ENCODE data around the gene POMC. TPM values are rescaled to one million over a fixed set of nuclear protein-coding genes. Genes with fewer than 3 reads are reported as not detected.

The POMC gene
- total and polyA plus RNA-seq, 2 of the 4 experiments (the other 2 are of a cell fraction) = 0.17 TPM; not detected in 1

- Histone ChIP-seq H3K56ac (ENCODE audit: extremely low read depth, insufficient read depth, low read length) (no peak overlapping the region), H2BK20ac (ENCODE audit: low read depth, low read length) (no peak overlapping the region), H2AFZ (replicated peaks; ENCODE audit: low read length, poor library complexity) (no peak overlapping the region), H3K14ac (replicated peaks; ENCODE audit: low read depth, low read length) (no peak overlapping the region), H2AK5ac (ENCODE audit: low read depth, low read length) (no peak overlapping the region), H3K4me3 (ENCODE audit: insufficient read depth, low read depth, low read length) (no peak overlapping the region), H3K18ac (ENCODE audit: low read depth, low read length) (no peak overlapping the region), H2BK120ac (ENCODE audit: low read depth, low read length) (no peak overlapping the region), H3K36me3 (ENCODE audit: control insufficient read depth, insufficient read depth, low read length) (no peaks in the 10 kb centered on the region), H3K4ac (ENCODE audit: low read depth, low read length) (no peak overlapping the region), H3K4me1 (ENCODE audit: control insufficient read depth, insufficient read depth, low read length) (peaks cover 1% of the 10 kb centered on the region; the same call in 1 of the 2 replicates), H4K20me1 (ENCODE audit: insufficient read depth, low read length) (no peaks in the 10 kb centered on the region), H3K4me2 (ENCODE audit: low read depth, low read length) (no peak overlapping the region), H2AK9ac (replicated peaks; ENCODE audit: low read depth, low read length, poor library complexity) (no peak overlapping the region), H3K27ac (ENCODE audit: insufficient read depth, low read length) (no peak overlapping the region), H2BK15ac (ENCODE audit: low read depth, low read length) (no peak overlapping the region), H3K27me3 (ENCODE audit: control insufficient read depth, insufficient read depth, low read length) (peaks cover 6% of the 10 kb centered on the region), H4K8ac (ENCODE audit: low read depth in 2 of 2, low read length in 2 of 2) (no peak overlapping the region), H3K23ac (ENCODE audit: low read depth, low read length) (no peak overlapping the region), H3K9me1 (ENCODE audit: insufficient read depth, low read length) (no peaks in the 10 kb centered on the region), H2BK5ac (ENCODE audit: low read depth, low read length, poor library complexity, severe bottlenecking) (no peak overlapping the region), H3K9ac (ENCODE audit: low read depth, low read length) (no peak overlapping the region), H3K79me1 (ENCODE audit: low read depth in 1 of 2, low read length in 2 of 2) (no peaks in the 10 kb centered on the region), H3K9me3 (ENCODE audit: control insufficient read depth, insufficient read depth, low read length) (no peaks in the 10 kb centered on the region), H4K91ac (ENCODE audit: insufficient read depth, low read depth, low read length) (no peak overlapping the region), H4K5ac (ENCODE audit: low read depth, low read length) (no peak overlapping the region)
- intact Hi-C loops (cut with micrococcal nuclease) = no loop called here
- ATAC-seq (ENCODE audit: low read depth) (no peak), DNase-seq (no peak)
- ChIA-PET CTCF (interaction anchor here (0.9 kb wide), 1 partner anchor 157 kb away, joined by 3 read pairs; no protein-coding TSS in a partner anchor), POLR2A (ENCODE audit: unreplicated experiment) (no interaction called here)
- in situ Hi-C loops (cut with MboI; ENCODE audit: low sequenced_read_pairs) = loop anchor here (5.0 to 25.0 kb wide), 3 partner anchors 150 to 720 kb away; no protein-coding TSS in a partner anchor
- no TSS peak for BruUV-seq (replicated peaks)
- TF ChIP-seq NFE2L2 (IDR thresholded peaks at IDR 0.05; ENCODE audit: low read depth, low read length) (no peak), ELK1 (IDR thresholded peaks at IDR 0.05; ENCODE audit: borderline replicate concordance, low read depth, low read length) (no peak), CTCF (conservative IDR thresholded peaks at IDR 0.05; ENCODE audit: low read depth, low read length) (no peak), CEBPB (IDR thresholded peaks at IDR 0.05; ENCODE audit: low read depth, low read length) (no peak), MAZ (IDR thresholded peaks at IDR 0.05; ENCODE audit: borderline replicate concordance, low read depth, low read length) (no peak), RCOR1 (IDR thresholded peaks at IDR 0.05; ENCODE audit: insufficient replicate concordance, low read length) (no peak), RFX5 (IDR thresholded peaks at IDR 0.05; ENCODE audit: low read depth, low read length) (no peak), POLR2A (IDR thresholded peaks at IDR 0.05; ENCODE audit: low read depth, low read length) (no peak), FOS (IDR thresholded peaks at IDR 0.05; ENCODE audit: low read depth, low read length) (no peak), RAD21 (IDR thresholded peaks at IDR 0.05; ENCODE audit: low read length) (no peak), CHD1 (IDR thresholded peaks at IDR 0.05; ENCODE audit: low read depth, low read length) (no peak), BHLHE40 (IDR thresholded peaks at IDR 0.05; ENCODE audit: low read depth, low read length) (no peak), SMC3 (IDR thresholded peaks at IDR 0.05; ENCODE audit: low read depth, low read length) (no peak), MAFK (IDR thresholded peaks at IDR 0.05; ENCODE audit: low read depth, low read length) (no peak), USF2 (IDR thresholded peaks at IDR 0.05; ENCODE audit: low read depth, low read length) (no peak), MXI1 (IDR thresholded peaks at IDR 0.05; ENCODE audit: borderline replicate concordance, low read depth, low read length) (no peak)
- dilution Hi-C loops (cut with HindIII; ENCODE audit: low sequenced_read_pairs, unreplicated experiment) = no loop called here
- 100% methylated on average over 10 of the region's 13 CpGs; no CpG with 5 or more reads in 1 of the 2 experiments for WGBS, 2 experiments (ENCODE audit: extremely low coverage in 2 of 2, insufficient read length in 1 of 2)
These were observed 35.7 kb downstream of the POMC start for GRCh38 chr2:25132693-25133092.
